NCI-H526 treated with DMSO at 0.1 percent for 48 hours (cell line): ENCODE results near the gene DDR2.

ENCODE experiments used
- DNase-seq: peaks from one replicate; lab custom pipeline; 2025; lab: John Stamatoyannopoulos, UW

Gene DDR2

GRCh38 chr1:162672622-162673260 is 40.5 kb downstream of the DDR2 start:
- no peak for DNase-seq

DNA sequence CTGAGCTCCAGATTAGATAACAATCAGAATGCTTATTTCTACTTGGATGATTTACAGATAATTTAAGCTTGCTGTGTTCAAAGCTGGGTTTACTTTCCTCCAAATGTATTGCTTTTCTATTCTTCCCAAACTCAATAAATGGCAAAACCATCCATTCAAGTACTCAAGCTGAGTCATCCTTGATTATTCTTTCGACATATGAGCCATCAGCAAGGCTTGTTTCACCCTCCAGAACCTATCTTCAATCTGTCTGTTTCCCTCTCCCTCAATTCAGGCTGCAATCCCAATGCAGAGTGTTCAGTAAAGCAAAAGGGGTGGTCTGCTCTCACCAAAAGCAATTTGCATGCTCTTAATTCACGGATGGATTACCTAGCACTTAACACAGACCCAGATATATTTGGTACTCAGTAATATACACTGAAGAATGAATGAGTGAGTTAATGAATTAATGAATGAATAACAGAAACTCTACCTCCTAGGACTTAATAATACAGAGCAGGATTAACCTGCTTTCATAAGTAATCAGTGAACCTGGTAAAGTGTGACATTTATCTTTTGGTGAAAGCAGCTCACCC is 41.9 kb downstream of the DDR2 start:
- no peak for DNase-seq

DNA sequence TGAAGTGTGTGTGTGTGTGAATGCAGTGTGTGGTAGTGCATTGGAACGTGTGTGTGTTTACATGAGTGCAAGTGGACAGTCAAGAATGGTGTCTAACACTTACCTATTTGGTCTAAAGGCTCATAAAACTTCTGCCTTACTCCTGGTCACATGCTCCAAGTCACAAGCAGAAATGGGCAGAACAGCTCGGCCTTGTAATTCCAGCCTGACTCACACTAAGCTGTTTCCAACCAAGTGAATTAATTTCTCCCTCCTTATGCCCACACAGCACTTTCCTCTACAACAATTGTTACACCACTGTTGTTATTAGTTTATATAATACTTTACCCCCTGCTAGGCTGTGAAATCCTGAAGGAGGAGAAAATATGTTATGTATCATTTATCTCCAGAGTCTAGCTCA is 43.8 kb downstream of the DDR2 start:
- no peak for DNase-seq

- no peak for DNase-seq
Measured at GRCh38 chr1:162676750-162677149, 44.5 kb downstream of the DDR2 start.

GRCh38 chr1:162677607-162678371 is 45.5 kb downstream of the DDR2 start:
- DNase-seq, result no peak

- no peak for DNase-seq
Measured at GRCh38 chr1:162678439-162678838, 46.2 kb downstream of the DDR2 start.

DNA sequence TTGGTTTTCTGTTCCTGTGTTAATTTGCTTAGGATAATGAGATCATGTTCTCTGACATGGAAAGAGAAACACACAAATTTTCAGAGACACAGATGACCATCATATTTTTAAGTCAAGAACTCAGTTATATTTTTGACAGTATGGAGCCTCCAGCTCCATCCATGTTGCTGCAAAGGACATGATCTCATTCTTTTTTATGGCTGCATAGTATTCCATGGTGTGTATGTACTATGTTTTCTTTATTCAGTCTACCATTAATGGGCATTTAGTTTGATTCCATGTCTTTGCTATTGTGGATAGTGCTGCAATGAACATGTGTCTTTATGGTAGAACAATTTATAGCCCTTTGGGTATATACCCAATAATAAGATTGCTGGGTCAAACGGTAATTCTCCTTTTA is 47.0 kb downstream of the DDR2 start:
- DNase-seq, result no peak

DNA sequence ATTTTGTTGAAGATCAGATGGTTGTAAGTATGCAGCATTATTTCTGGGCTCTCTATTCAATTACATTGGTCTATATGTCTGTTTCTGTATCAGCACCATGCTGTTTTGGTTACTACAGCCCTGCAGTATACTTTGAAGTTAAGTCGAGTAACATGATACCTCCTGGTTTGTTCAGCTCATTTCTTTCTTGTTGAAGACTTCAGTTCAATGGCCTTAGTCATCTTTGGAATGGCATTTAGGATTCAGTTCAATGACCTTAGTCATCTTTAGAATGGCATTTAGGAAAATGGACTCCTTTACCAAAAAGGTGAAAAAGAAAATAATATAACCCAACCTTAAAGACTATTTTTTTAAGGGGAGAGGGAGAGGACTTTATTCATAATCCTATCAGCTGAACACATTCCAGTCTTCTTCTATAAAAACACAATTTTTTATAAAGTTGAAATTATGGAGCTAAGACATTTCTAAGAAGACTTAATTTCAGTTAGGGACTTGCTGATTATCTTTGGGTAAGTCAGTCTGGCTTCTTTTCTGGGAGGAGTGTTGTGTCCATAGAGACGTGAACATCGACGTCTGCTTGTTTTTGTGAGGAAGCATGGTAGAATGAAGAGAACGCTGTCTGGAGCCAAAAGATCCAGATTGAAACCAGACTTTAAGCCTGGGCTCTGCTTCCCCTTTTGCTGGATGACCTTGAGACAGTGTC is 48.3 kb downstream of the DDR2 start:
- no peak for DNase-seq

DNA sequence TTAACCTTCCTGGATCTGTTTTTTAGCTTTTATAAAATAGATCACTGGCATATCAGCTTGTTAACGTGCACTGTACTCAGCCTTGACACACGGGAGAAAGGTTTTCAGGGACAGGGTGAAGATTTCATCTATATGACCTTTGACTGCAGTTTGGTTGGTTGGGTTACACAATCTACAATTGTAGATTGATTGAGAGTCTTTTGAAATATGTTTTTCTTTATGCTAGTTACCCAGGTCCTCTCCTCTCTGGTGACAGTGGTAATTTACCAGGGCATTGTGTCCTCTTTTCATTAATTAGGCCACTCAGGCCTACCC is 48.8 kb downstream of the DDR2 start:
- no peak for DNase-seq

GRCh38 chr1:162682013-162682419 is 49.8 kb downstream of the DDR2 start:
- no peak for DNase-seq

GRCh38 chr1:162687870-162688269 is 55.6 kb downstream of the DDR2 start:
- DNase-seq, result no peak

- DNase-seq, result no peak
Measured at GRCh38 chr1:162688521-162688920, 56.3 kb downstream of the DDR2 start.

DNA sequence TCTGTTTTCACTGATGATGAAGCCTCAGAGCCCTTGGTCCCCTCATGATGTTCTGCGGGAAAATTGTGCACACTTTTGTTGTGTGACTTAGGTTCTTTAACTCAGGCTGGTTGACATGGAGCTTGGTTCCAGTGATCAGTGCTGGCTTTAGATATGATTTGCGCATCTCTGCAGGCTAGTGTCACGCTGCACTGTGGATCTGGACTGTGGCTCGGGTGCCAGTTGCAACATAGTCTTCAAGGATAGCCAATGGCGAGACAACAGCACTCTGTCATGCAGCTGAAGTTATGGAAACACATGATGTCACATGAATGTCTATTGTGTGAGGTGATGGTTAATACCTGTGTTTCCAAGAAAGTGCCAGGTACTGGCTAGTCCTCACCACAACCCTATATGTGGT is 56.7 kb downstream of the DDR2 start:
- DNase-seq, result no peak

GRCh38 chr1:162689745-162690671 is 57.7 kb downstream of the DDR2 start:
- DNase-seq, result no peak

DNA sequence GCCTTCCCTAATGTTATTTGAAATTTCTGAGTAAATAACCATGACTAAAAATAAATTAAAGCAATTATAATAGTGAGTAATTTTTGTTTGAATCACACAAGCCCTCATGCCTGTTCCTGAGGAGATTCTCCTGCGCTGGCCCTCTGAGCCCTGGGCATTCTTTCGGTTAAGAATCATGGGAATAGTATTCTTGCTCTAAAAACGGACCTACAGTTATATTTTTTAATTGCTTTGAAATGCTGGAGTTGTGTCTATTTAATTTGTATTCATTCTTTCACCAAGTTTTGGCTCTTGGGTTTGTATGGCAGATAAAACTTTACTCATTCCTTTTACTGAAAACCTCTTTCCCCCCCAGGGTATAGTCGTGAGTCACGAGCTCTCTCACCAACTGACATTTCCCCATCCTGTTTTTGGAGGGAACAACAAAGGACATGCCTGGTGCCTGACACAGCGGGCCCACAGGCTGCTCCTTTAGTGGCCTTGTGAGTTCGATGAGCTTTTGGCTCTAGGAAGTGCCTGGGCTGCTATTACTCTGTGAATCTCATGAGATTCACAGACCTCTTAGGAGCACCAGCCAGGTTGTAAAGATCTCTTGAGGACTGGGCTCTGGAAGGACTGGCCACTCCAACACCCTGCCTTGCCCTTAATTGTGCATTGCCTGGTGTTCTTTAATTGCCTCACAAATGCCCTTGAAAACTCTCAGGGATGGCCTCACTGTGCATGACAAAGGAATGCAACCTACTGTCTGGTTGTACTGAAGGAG is 58.6 kb downstream of the DDR2 start:
- DNase-seq, result no peak

GRCh38 chr1:162691999-162692575 is 59.8 kb downstream of the DDR2 start:
- no peak for DNase-seq

- no peak for DNase-seq
Measured at GRCh38 chr1:162694911-162695310, 62.6 kb downstream of the DDR2 start.

DNA sequence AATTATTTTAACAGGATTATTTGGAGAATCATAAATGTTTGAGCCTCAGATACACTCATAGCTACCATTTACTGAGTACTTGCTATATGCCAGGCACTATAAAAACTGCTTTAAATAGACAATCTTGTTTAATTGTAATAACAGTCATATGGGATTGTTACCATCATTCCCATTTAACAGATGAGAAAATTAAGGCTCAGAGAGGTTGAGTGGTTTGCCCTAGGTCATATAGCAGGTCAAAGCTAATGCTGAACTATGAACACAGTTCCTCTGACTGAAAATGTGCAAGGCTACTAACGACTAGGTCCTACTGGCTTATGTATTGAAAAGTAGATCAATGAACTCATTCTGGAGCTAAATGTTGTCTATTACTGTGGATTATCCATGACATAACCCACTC is 63.4 kb downstream of the DDR2 start:
- no peak for DNase-seq

- peak; percentile 89 for DNase-seq
Measured at GRCh38 chr1:162696286-162696862, 64.1 kb downstream of the DDR2 start.

DNA sequence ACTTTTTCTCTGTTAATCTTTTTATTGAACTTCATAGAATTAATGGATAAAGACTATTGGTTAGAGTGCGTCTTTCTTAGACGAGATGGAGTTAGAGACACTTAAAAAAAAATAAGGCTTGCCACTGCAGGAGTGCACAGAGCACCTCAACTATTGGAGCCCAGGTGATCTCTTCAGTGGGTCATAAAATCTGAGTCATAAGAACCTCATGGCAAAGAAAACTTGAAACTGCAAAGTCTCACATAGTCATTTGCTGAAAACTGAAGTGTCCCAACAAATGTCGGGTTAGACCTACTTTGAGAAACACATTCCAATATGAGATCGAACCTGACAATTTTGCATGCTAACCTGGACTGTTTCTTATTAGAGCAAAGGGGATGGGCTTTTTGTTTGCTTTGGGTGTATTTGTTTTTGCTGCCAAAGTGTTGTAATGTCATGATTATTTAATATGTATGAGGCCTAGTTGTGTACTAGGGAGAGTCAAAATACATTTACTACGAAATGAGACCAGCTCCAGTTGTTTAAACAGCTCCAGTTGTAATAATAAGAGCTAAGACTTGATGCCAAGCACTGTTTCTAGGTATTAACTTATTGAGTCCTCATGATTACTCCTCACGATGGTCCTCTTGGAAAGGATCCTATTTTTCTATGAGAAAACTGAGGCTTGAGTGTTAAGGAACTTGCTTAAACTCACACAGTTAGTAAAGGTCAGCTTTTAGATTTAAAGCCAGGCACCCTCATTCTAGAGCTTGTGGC is 65.1 kb downstream of the DDR2 start:
- peak; percentile 35 for DNase-seq
